Gastrocnemius medialis (tissue), 4 donors: ENCODE results near the gene CHN2. TPM values are rescaled to one million over a fixed set of nuclear protein-coding genes. Genes with fewer than 3 reads are reported as not detected.

ENCODE experiments used
- ATAC-seq, 2 donors: fragments of 150-250 bp; one replicate each; pipeline ENCODE4 v1.9.1; 2016
- DNase-seq, 2 donors: peaks; one replicate each; pipeline ENCODE4 v3.0.0-alpha.2; 2019
- H3K27ac ChIP-seq, 4 donors: fragments of 200-600 bp; sonication (generic); 1 replicate in 1 of 4; 2 replicates in 3 of 4; pipeline ENCODE4 v1.5.1; 2016 to 2018; ENCODE audit warnings: mild to moderate bottlenecking in 2 of 4, moderate library complexity in 1 of 4
- H3K27me3 ChIP-seq, 3 donors: fragments of 200-600 bp; sonication (generic) in 2 of 3; 1 replicate in 1 of 3; 2 replicates in 2 of 3; pipeline versions ENCODE4 v1.5.1 to v1.6.0; 2016 to 2019; ENCODE audit warnings: mild to moderate bottlenecking in 1 of 3, moderate library complexity in 1 of 3
- H3K36me3 ChIP-seq, 2 donors: fragments of 200-600 bp; sonication (generic) in 1 of 2; one replicate each; pipeline ENCODE4 v1.5.1; 2017 to 2018
- H3K4me1 ChIP-seq, 2 donors: fragments of 200-600 bp; sonication (generic) in 1 of 2; one replicate each; pipeline ENCODE4 v1.5.1; 2016 to 2017; ENCODE audit warnings: mild to moderate bottlenecking in 2 of 2
- H3K4me3 ChIP-seq, 4 donors: fragments of 200-600 bp; sonication (generic) in 3 of 4; 1 replicate in 1 of 4; 2 replicates in 3 of 4; pipeline ENCODE4 v1.5.1; 2016 to 2019; ENCODE audit warnings: mild to moderate bottlenecking in 2 of 4
- H3K9me3 ChIP-seq, 3 donors: fragments of 200-600 bp; sonication (generic) in 2 of 3; 1 replicate in 1 of 3; 2 replicates in 2 of 3; pipeline ENCODE4 v1.5.1; 2016 to 2019
- CTCF ChIP-seq, 5 experiments: fragments of 450-650 bp in 3 of 5; fragments of 200-600 bp in 2 of 5; sonication (generic) in 2 of 5; IDR thresholded peaks in 4 of 5; conservative IDR thresholded peaks in 1 of 5; 1 replicate in 4 of 5; 2 replicates in 1 of 5; pipeline ENCODE4 v1.5.1; 2016 to 2019; ENCODE audit warnings: antibody characterized with exemption in 5 of 5, mild to moderate bottlenecking in 3 of 5, moderate library complexity in 3 of 5
- POLR2A ChIP-seq, 2 donors: fragments of 450-650 bp; IDR thresholded peaks; one replicate each; pipeline ENCODE4 v1.6.1; 2017; ENCODE audit warnings: antibody characterized with exemption in 2 of 2, mild to moderate bottlenecking in 2 of 2, moderate library complexity in 2 of 2
- in situ Hi-C, 4 donors: fragments of 200-750 bp; cut with MboI; loops; one replicate each; pipeline versions ENCODE4 v1.15.0 to v1.8.0; 2017; ENCODE audit warnings: low sequenced_read_pairs in 4 of 4
- intact Hi-C: fragments of 100-400 bp; cut with DNase I; formaldehyde crosslinking; loops from one replicate; pipeline ENCODE4 v1.15.1; 2023; ENCODE audit warnings: low total_unique reads
- total RNA-seq, 4 donors: library from RNA; depleted of rRNA; stranded (reverse); fragments of >200 nt; gene quantifications; one replicate each; pipeline versions ENCODE4 v1.1.0 to v1.2.3, GENCODE V29; 2016

CHN2 gene
- total RNA-seq, 4 donors from 2014 or later, result 5.9 to 11.3 (median 8.2) TPM

GRCh38 chr7:29379551-29379950 is 185.0 kb downstream of the CHN2 start:
- Histone ChIP-seq H3K4me1 (peaks cover 0 to 9% of the 10 kb centered on the region in 2 donors), H3K4me3 (no peak overlapping the region), H3K27ac (no peak overlapping the region), H3K27me3 (no peaks in the 10 kb centered on the region), H3K36me3 (no peaks in the 10 kb centered on the region), H3K9me3 (no peaks in the 10 kb centered on the region)
- intact Hi-C loops, result no loop called here
- no peak for TF ChIP-seq POLR2A (IDR thresholded peaks at IDR 0.05)
- no peak for TF ChIP-seq CTCF (IDR thresholded peaks at IDR 0.05 in 4 of 5, conservative IDR thresholded peaks at IDR 0.05 in 1 of 5)
- ATAC-seq (no peak), DNase-seq (no peak)
- in situ Hi-C loops, result no loop called here

DNA sequence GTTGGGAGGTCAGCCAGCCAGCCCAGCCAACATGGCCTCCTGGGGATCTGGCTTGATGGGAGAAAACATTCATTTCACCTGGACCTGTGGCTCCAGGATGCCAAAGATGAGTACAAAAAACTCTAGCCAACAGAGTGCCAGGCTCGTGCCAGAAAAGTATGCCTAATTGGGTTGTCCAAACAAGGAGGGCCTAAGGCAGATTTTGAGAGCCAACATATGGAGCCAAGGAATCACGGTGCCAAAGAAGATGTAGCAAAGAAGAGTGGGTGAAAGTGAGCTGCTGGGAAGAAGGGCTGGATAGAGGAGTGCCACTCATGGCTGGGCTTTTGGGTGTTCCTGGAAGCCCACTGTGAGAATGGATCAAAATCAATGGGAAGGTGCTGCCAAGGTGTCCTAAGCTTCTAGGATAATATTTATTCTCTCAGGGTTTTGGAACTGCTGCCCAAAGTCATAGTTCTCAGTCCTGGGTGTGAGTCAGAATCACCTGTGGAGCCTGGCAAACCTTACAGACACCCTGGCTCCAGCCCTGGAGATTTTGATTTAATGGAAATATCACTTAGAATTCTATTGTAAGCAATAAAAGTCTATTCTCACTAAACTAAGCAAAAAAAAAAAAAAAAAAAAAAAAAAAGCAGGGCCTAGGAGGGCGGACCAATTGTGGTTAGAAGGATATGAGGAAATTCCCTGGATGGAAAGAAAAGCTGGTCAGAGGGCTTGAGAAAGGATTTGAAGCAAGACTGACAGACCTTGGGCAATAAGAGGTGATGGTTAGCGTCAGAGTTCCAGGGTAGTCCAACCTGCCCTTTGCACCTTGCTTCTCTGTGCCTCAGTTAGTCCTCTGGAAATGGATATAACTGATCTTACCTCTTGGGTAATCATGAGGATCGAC is 186.9 kb downstream of the CHN2 start:
- in situ Hi-C loops, result no loop called here
- H3K27me3 ChIP-seq, result no peaks in the 10 kb centered on the region
- DNase-seq, result no peak
- H3K4me3 ChIP-seq, result no peak overlapping the region
- H3K36me3 ChIP-seq, result no peaks in the 10 kb centered on the region
- TF ChIP-seq POLR2A (IDR thresholded peaks at IDR 0.05) (no peak), CTCF (IDR thresholded peaks at IDR 0.05 in 4 of 5, conservative IDR thresholded peaks at IDR 0.05 in 1 of 5) (no peak)
- no peak overlapping the region for H3K27ac ChIP-seq
- intact Hi-C loops, result no loop called here
- H3K9me3 ChIP-seq, result no peaks in the 10 kb centered on the region
- no peak for ATAC-seq
- H3K4me1 ChIP-seq, result no peaks in the 10 kb centered on the region

GRCh38 chr7:29384277-29384676 is 189.7 kb downstream of the CHN2 start:
- no peak for ATAC-seq
- H3K4me1 ChIP-seq, result no peaks in the 10 kb centered on the region
- no peaks in the 10 kb centered on the region for H3K27me3 ChIP-seq
- no peak for DNase-seq
- intact Hi-C loops (no loop called here), in situ Hi-C loops (no loop called here)
- TF ChIP-seq CTCF (IDR thresholded peaks at IDR 0.05 in 4 of 5, conservative IDR thresholded peaks at IDR 0.05 in 1 of 5), result no peak
- TF ChIP-seq POLR2A (IDR thresholded peaks at IDR 0.05), result no peak
- no peaks in the 10 kb centered on the region for H3K9me3 ChIP-seq
- H3K27ac ChIP-seq, result no peak overlapping the region
- no peak overlapping the region for H3K4me3 ChIP-seq
- H3K36me3 ChIP-seq, result no peaks in the 10 kb centered on the region

GRCh38 chr7:29385214-29385814 is 190.7 kb downstream of the CHN2 start:
- H3K4me1 ChIP-seq, result no peaks in the 10 kb centered on the region
- intact Hi-C loops (no loop called here), in situ Hi-C loops (no loop called here)
- no peak overlapping the region for H3K4me3 ChIP-seq
- H3K27me3 ChIP-seq, result no peaks in the 10 kb centered on the region
- no peaks in the 10 kb centered on the region for H3K9me3 ChIP-seq
- TF ChIP-seq CTCF (IDR thresholded peaks at IDR 0.05 in 4 of 5, conservative IDR thresholded peaks at IDR 0.05 in 1 of 5) (no peak), POLR2A (IDR thresholded peaks at IDR 0.05) (no peak)
- H3K36me3 ChIP-seq, result no peaks in the 10 kb centered on the region
- DNase-seq (no peak), ATAC-seq (no peak)
- no peak overlapping the region for H3K27ac ChIP-seq
